Measurements from ENCODE around the gene PHOSPHO1.
"Not testable (repeated sequence)": the region's sequence is repeated elsewhere in the genome, so short reads cannot be mapped to it uniquely, and the experiment has no call there.

The PHOSPHO1 gene

DNA sequence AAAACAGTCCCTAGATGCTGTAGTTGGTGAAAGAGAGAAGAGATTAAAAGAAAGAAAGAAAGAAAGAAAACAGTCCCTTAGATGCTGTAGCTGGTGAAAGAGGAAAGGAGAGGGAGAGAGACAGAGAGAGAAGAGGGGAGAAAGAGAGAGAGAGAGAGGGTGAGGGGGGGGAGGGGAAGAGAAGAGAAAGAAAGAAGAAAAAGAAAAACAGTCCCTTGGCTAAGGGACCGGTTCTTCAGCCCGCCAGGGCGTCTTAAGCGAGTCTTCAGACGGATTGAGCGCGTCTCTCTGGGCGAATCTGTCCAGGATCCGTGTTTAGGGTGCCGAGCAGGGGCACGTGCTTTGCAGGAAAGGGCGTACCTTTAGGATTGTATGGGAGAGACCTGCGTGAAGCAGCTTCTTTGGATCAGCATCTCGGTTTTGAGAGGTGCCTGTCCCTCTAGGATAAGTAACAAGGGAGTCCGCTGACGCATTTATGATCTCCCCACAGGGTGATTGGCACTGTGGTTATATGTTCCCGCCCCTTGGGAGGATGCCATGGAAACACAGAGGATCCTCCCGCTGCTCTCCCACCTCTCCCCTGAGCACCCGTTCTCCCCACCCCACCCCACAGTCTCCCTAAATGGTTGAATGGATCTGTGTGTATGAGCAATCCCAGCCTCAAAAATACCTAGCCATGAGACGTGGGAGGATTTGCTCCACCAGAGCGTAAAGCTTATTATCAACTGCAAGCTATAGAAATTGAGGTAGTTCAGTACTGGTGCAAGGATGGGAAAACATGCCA, 36.9 kb downstream of the PHOSPHO1 start:
- no peak for DNase-seq (ENCODE audit: low read depth in 3 of 3)

GRCh38 chr17:49191917-49192741, 38.5 kb downstream of the PHOSPHO1 start:
- peak; percentile 86 to 96 (median 91) for DNase-seq (ENCODE audit: low read depth in 3 of 3)

DNA sequence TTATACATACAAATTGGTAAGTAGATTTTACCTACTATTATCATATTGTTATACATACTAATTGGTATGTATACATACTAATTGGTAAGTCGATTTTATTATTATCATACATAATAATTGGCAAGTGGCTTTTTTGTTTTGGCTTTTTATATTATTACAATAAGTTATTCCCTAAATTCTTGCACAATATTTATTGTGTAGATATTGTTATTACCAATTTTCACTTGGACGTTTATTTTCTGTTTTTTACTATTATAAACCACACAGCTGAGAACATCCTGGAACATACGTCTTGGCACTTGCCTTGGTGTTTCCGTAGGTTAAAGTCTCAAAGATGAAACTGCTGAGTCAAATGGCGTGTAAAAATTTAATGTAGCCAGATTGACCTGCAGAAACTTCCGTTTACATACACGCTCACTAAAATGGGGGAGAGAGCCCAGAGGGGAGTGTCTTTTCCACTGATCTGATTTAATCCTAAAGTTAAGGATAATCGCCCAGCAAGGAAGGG, 39.1 kb downstream of the PHOSPHO1 start:
- no peak for DNase-seq (ENCODE audit: low read depth in 3 of 3)

- no peak for DNase-seq (ENCODE audit: low read depth in 3 of 3)
Measured at GRCh38 chr17:49190932-49191331, 39.7 kb downstream of the PHOSPHO1 start.

DNA sequence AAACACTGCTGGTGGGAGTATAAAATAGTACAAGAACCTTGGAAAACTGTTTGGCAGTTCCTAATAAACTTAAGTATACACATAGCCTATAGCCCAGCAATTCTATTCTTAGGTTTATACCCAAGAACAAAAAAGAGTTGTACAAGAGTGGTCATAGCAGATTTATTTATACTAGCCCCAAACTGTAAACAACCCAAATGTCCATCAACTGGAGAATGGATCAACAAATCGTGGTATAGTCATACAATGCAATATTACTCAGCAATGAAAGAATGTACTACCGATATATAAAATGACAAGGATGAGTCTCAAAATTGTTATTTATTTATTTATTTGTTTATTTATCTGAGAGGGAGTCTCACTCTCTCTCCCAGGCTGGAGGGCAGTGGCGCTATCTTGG, 43.3 kb downstream of the PHOSPHO1 start:
- no peak for DNase-seq (ENCODE audit: low read depth in 3 of 3)

GRCh38 chr17:49185381-49185780, 45.2 kb downstream of the PHOSPHO1 start:
- DNase-seq (ENCODE audit: low read depth in 3 of 3) = not testable (repeated sequence)

GRCh38 chr17:49184522-49184921, 46.1 kb downstream of the PHOSPHO1 start:
- DNase-seq (ENCODE audit: low read depth in 3 of 3) = not testable (repeated sequence)

DNA sequence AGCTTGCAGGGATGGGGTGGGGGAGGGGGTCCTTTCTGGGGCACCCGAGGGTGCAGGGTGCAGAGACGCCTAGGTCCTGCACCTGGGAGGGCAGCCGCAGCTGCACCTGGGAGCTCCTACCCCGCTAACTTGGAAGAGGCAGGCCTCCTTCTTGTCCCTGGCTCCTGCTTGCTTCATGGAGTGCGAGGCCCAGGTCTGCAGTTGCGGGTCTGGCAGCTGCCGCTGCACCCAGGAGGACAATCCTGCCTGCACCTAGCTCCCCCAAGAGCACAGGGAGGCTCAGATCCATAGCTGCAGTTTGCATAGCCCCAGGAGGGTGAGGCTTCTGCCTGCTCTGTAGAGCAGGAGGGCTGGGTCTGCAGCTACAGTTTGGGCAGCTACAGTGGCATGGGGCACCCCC, 46.8 kb downstream of the PHOSPHO1 start:
- no peak for DNase-seq (ENCODE audit: low read depth in 3 of 3)

- DNase-seq (ENCODE audit: low read depth in 3 of 3) = no peak
Measured at GRCh38 chr17:49183341-49183740, 47.2 kb downstream of the PHOSPHO1 start.

GRCh38 chr17:49180998-49181635, 49.5 kb downstream of the PHOSPHO1 start:
- no peak for DNase-seq (ENCODE audit: low read depth in 3 of 3)

DNA sequence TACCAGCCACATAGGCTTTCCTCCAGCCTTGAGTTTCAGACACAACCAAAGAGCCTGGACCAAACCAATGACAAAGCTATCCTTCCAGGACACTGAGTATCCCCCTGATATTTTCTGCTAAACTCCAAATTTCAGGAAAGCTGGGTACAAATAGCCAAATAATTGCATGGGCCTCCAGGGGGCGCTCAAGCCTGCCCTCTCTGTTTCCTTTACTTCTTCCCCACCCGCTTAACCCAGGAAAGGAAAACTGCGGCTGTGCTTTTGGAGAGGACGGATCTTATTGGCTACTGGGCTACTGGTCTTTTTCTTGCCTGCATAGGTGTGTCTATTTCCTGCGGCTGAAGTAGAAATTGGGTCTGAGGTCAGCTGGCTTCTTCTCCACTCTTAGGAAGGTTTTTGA, 50.3 kb downstream of the PHOSPHO1 start:
- DNase-seq (ENCODE audit: low read depth in 3 of 3) = peak; percentile 37 to 57 (median 48)

DNA sequence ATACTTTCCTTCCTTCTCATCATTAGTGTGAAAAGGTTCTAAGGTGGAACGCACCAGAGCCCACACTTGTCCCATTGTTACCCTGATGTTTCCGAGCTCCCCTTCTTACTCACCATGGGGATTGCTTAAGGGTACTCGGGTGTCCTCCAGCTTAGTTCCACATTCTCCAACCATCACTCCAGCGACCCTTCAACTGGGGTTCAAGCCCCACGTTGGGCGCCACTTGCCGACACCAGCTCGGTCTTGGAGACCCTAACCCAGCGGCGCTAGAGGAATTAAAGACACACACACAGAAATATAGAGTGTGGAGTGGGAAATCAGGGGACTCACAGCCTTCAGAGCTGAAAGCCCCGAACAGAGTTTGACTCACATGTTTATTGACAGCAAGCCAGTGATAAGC, 54.6 kb downstream of the PHOSPHO1 start:
- not testable (repeated sequence) for DNase-seq (ENCODE audit: low read depth in 3 of 3)
